HG02623 (cell line): ENCODE results near the gene TRPC1.

ENCODE experiments used
- ATAC-seq: cut with Tn5 transposase; IDR thresholded peaks from one replicate; pipeline ENCODE4 v1.9.1; 2021; ENCODE audit warnings: moderate library complexity; ENCODE audit not compliant: unreplicated experiment

Gene TRPC1

GRCh38 chr3:142828703-142829305, 105.0 kb downstream of the TRPC1 start:
- ATAC-seq = peak; percentile 99

- no peak for ATAC-seq
Observed at GRCh38 chr3:142837526-142837925, 113.7 kb downstream of the TRPC1 start.

- no peak for ATAC-seq
Observed at GRCh38 chr3:142839831-142840230, 116.0 kb downstream of the TRPC1 start.

GRCh38 chr3:142844339-142844977, 120.6 kb downstream of the TRPC1 start:
- ATAC-seq = peak; percentile 60

- ATAC-seq = no peak
Observed at GRCh38 chr3:142846779-142847577, 123.1 kb downstream of the TRPC1 start.

- ATAC-seq = no peak
Observed at GRCh38 chr3:142849148-142849547, 125.3 kb downstream of the TRPC1 start.

GRCh38 chr3:142850395-142851023, 126.7 kb downstream of the TRPC1 start:
- ATAC-seq = no peak

- no peak for ATAC-seq
Observed at GRCh38 chr3:142852009-142852408, 128.2 kb downstream of the TRPC1 start.

GRCh38 chr3:142853270-142854168, 129.7 kb downstream of the TRPC1 start:
- ATAC-seq = no peak

- no peak for ATAC-seq
Observed at GRCh38 chr3:142857056-142857455, 133.2 kb downstream of the TRPC1 start.
